Activated T-helper 2 cell treated with anti-CD3 and anti-CD28 coated beads, Interferon-gamma antibody, Interleukin-2, Interleukin-4, amounts not matched to agents 10 μg/mL and 5 μg/mL and 100 μg/mL, durations not matched to agents 14 hours and 24 hours and 36 hours (primary cell): ENCODE measurements around the gene CFAP299. TPM values are rescaled to one million over a fixed set of nuclear protein-coding genes. Genes with fewer than 3 reads are reported as not detected.

Experiments used
- DNase-seq: peaks from one replicate; pipeline ENCODE4 v3.0.0; 2021; ENCODE audit warnings: low spot score
- H3K27ac Mint-ChIP-seq: one replicate; pipeline ENCODE4 v1.8.0; 2021; ENCODE audit warnings: mixed read lengths
- H3K27me3 Mint-ChIP-seq: one replicate; pipeline ENCODE4 v1.8.0; 2021; ENCODE audit warnings: low read depth, mixed read lengths
- H3K36me3 Mint-ChIP-seq: one replicate; pipeline ENCODE4 v1.8.0; 2021; ENCODE audit warnings: low read depth, mixed read lengths
- H3K4me1 Mint-ChIP-seq: one replicate; pipeline ENCODE4 v1.8.0; 2021; ENCODE audit warnings: low read depth, mixed read lengths
- H3K4me3 Mint-ChIP-seq: one replicate; pipeline ENCODE4 v1.8.0; 2021; ENCODE audit warnings: low read depth, mild to moderate bottlenecking, moderate library complexity, mixed read lengths
- H3K9me3 Mint-ChIP-seq: one replicate; pipeline ENCODE4 v1.8.0; 2021; ENCODE audit warnings: mixed read lengths
- intact Hi-C: fragments of 100-400 bp; cut with micrococcal nuclease; formaldehyde crosslinking; loops from one replicate; pipeline ENCODE4 v1.15.1; 2023
- total RNA-seq: library from RNA; stranded (reverse); gene quantifications from 2 replicates; pipeline ENCODE4 v1.2.3, GENCODE V29; 2022

The CFAP299 gene
- total RNA-seq, 1 donor from 2014 or later: not detected

GRCh38 chr4:80903020-80903419, 567.5 kb downstream of the CFAP299 start:
- H3K4me3 Mint-ChIP-seq: no peak overlapping the region
- no peak overlapping the region for H3K27ac Mint-ChIP-seq
- H3K27me3 Mint-ChIP-seq: no peaks in the 10 kb centered on the region
- H3K9me3 Mint-ChIP-seq: peaks cover 8% of the 10 kb centered on the region
- no peaks in the 10 kb centered on the region for H3K36me3 Mint-ChIP-seq
- no peaks in the 10 kb centered on the region for H3K4me1 Mint-ChIP-seq
- no peak for DNase-seq
- intact Hi-C loops: no loop called here

- Mint-ChIP-seq H3K9me3 (peaks cover 12% of the 10 kb centered on the region), H3K27me3 (no peaks in the 10 kb centered on the region)
Observed at GRCh38 chr4:80909938-80910337, 574.4 kb downstream of the CFAP299 start.

DNA sequence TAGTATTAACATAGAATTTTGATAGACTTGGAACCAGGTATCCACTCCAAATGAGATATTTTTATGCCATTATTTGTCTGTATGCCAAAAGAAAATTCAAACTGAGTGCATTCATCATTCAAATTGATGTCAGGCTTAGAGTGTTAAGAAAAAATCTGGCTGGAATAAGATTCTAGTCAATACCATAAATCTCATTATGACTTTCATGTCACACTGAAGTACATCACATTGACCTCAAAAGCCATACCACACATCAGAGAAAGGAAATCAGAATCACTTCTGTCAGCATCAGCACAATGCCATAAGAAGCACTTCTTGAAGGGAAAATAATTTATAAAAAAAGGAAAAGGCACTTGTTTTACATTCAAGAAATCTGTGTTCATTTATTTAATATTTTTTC, 575.9 kb downstream of the CFAP299 start:
- Mint-ChIP-seq H3K36me3 (no peaks in the 10 kb centered on the region), H3K4me3 (no peak overlapping the region), H3K4me1 (peaks cover 2% of the 10 kb centered on the region), H3K27me3 (no peaks in the 10 kb centered on the region), H3K9me3 (peaks cover 12% of the 10 kb centered on the region), H3K27ac (no peak overlapping the region)
- intact Hi-C loops: no loop called here
- DNase-seq: no peak

More at GRCh38 chr4:80909938-80910337, 574.4 kb downstream of the CFAP299 start:
- DNase-seq: no peak
- H3K4me3 Mint-ChIP-seq: no peak overlapping the region
- intact Hi-C loops: no loop called here
- H3K36me3 Mint-ChIP-seq: no peaks in the 10 kb centered on the region
- H3K27ac Mint-ChIP-seq: no peak overlapping the region
- H3K4me1 Mint-ChIP-seq: peaks cover 2% of the 10 kb centered on the region

DNA sequence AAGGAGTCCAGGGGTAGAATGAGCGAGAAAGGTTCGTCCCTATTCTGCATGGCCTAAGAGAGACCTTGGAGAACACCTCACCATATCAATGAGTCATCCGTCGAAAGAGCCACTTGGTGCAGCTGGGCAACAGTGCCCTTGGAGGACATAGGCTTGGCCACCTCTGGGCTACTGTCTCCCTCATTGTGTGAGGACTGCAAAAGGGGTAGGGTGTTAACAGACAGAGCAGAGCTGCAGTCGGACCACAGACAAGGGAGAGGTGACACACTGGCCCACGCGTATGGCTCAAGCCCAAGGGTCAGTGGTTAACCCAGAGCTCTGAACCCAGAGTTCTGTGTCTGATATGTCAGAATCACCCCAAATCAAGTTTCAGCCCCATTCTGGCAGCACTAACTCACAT, 576.8 kb downstream of the CFAP299 start:
- Mint-ChIP-seq H3K9me3 (peaks cover 7% of the 10 kb centered on the region), H3K27ac (no peak overlapping the region), H3K4me3 (no peak overlapping the region), H3K36me3 (no peaks in the 10 kb centered on the region), H3K27me3 (no peaks in the 10 kb centered on the region), H3K4me1 (peaks cover 2% of the 10 kb centered on the region)
- DNase-seq: no peak
- intact Hi-C loops: no loop called here

- DNase-seq: no peak
- Mint-ChIP-seq H3K27me3 (no peaks in the 10 kb centered on the region), H3K36me3 (no peaks in the 10 kb centered on the region), H3K9me3 (peaks cover under 1% of the 10 kb centered on the region), H3K4me1 (peaks cover 2% of the 10 kb centered on the region), H3K4me3 (no peak overlapping the region), H3K27ac (no peak overlapping the region)
- intact Hi-C loops: no loop called here
Observed at GRCh38 chr4:80913381-80913780, 577.9 kb downstream of the CFAP299 start.

DNA sequence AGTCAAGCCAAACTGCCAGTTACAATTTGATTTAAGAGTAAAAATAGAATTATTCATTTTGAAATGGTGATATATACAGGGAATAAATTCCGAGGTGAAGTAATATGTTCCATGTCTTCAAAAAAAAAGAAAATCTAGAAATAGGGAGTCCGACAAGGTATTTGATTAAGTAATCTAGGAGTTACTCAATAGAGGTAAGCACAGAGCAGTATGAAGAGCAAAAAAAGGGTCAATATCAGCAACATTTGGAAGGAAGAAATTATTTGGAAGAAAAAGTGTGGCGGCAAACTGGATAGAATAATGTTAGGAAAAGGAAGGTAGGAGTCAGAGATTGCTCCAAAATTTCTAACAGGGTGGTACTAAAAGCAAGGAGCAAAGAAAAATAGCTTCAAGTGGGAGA, 581.2 kb downstream of the CFAP299 start:
- Mint-ChIP-seq H3K9me3 (no peaks in the 10 kb centered on the region), H3K36me3 (no peaks in the 10 kb centered on the region), H3K27me3 (no peaks in the 10 kb centered on the region), H3K27ac (no peak overlapping the region), H3K4me1 (peaks cover 2% of the 10 kb centered on the region), H3K4me3 (no peak overlapping the region)
- DNase-seq: no peak
- intact Hi-C loops: no loop called here

GRCh38 chr4:80918004-80918403, 582.5 kb downstream of the CFAP299 start:
- peaks cover 2% of the 10 kb centered on the region for H3K4me1 Mint-ChIP-seq
- intact Hi-C loops: no loop called here
- no peaks in the 10 kb centered on the region for H3K36me3 Mint-ChIP-seq
- no peaks in the 10 kb centered on the region for H3K27me3 Mint-ChIP-seq
- no peaks in the 10 kb centered on the region for H3K9me3 Mint-ChIP-seq
- no peak overlapping the region for H3K4me3 Mint-ChIP-seq
- no peak overlapping the region for H3K27ac Mint-ChIP-seq
- DNase-seq: no peak

- Mint-ChIP-seq H3K4me3 (no peak overlapping the region), H3K27ac (no peak overlapping the region), H3K27me3 (no peaks in the 10 kb centered on the region), H3K36me3 (no peaks in the 10 kb centered on the region), H3K4me1 (no peaks in the 10 kb centered on the region), H3K9me3 (no peaks in the 10 kb centered on the region)
- DNase-seq: no peak
- intact Hi-C loops: no loop called here
Observed at GRCh38 chr4:80921441-80921840, 585.9 kb downstream of the CFAP299 start.

DNA sequence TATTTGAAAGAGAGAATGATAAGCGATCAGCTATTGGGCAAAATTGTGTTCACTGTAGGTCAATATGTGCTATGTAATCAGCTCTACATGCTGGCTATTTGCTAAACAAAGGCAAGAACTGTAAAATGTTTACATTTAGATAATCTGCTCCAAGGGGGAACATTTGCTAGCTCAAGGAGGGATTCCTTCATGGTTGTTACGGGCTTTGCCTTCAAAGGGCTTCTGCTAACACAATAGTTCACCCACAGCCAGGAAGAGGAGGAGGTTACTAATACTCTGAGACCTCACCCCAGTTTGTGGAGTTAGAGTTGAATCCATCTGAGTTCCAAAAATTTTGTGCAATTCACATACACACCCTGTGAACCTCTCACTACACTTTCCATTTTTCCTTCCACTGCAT, 587.4 kb downstream of the CFAP299 start:
- intact Hi-C loops: no loop called here
- Mint-ChIP-seq H3K27ac (no peak overlapping the region), H3K4me3 (no peak overlapping the region), H3K9me3 (no peaks in the 10 kb centered on the region), H3K4me1 (no peaks in the 10 kb centered on the region), H3K36me3 (no peaks in the 10 kb centered on the region), H3K27me3 (no peaks in the 10 kb centered on the region)
- no peak for DNase-seq

DNA sequence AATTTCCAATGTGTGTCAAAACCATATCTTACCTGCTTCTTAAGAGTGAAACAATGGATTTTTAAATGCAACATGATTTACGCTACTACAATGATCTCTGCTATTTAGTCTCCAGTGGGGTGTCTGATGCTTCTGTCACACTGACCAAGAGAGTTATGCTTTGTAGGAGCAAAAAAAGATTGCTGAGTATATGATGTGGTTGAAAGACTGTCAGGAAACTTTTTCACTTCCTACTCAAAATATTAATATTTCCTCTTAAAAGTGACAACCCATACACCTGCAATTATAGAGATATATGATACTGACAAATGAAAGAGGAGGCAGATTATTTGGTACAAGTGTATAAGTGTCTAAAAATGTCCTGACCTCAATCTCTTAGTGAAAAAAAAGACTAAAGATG, 589.8 kb downstream of the CFAP299 start:
- H3K9me3 Mint-ChIP-seq: no peaks in the 10 kb centered on the region
- DNase-seq: no peak
- intact Hi-C loops: no loop called here
- no peak overlapping the region for H3K4me3 Mint-ChIP-seq
- no peaks in the 10 kb centered on the region for H3K36me3 Mint-ChIP-seq
- no peak overlapping the region for H3K27ac Mint-ChIP-seq
- H3K27me3 Mint-ChIP-seq: no peaks in the 10 kb centered on the region
- H3K4me1 Mint-ChIP-seq: no peaks in the 10 kb centered on the region

GRCh38 chr4:80926446-80926845, 590.9 kb downstream of the CFAP299 start:
- no peak for DNase-seq
- no peaks in the 10 kb centered on the region for H3K4me1 Mint-ChIP-seq
- H3K36me3 Mint-ChIP-seq: no peaks in the 10 kb centered on the region
- H3K27me3 Mint-ChIP-seq: no peaks in the 10 kb centered on the region
- no peaks in the 10 kb centered on the region for H3K9me3 Mint-ChIP-seq
- H3K4me3 Mint-ChIP-seq: no peak overlapping the region
- no peak overlapping the region for H3K27ac Mint-ChIP-seq
- intact Hi-C loops: no loop called here

GRCh38 chr4:80926891-80927290, 591.4 kb downstream of the CFAP299 start:
- no peaks in the 10 kb centered on the region for H3K4me1 Mint-ChIP-seq
- no peaks in the 10 kb centered on the region for H3K9me3 Mint-ChIP-seq
- DNase-seq: no peak

DNA sequence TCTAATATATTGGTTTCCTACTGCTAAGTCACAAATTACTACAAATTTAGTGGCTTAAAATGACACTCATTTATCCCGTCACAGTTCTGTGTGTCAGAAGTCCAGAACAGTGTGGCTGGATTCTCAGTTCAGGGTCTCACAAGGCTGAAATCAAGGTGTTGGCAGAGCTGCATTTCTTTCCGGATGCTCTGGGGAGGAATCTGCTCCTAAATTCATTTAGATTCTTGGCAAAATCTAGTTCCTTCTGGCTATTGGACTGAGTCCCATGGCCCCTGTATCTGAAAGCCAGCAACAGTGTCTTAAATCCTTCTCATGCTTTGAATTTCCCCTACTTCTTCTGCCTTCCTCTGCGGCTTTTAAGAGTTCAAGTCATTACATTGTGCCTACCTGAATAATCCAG, 591.9 kb downstream of the CFAP299 start:
- H3K9me3 Mint-ChIP-seq: no peaks in the 10 kb centered on the region
- H3K27ac Mint-ChIP-seq: no peak overlapping the region
- H3K4me1 Mint-ChIP-seq: no peaks in the 10 kb centered on the region
- no peak overlapping the region for H3K4me3 Mint-ChIP-seq
- H3K27me3 Mint-ChIP-seq: no peaks in the 10 kb centered on the region
- DNase-seq: no peak
- H3K36me3 Mint-ChIP-seq: no peaks in the 10 kb centered on the region
- intact Hi-C loops: no loop called here

More at GRCh38 chr4:80926891-80927290, 591.4 kb downstream of the CFAP299 start:
- H3K4me3 Mint-ChIP-seq: no peak overlapping the region
- H3K36me3 Mint-ChIP-seq: no peaks in the 10 kb centered on the region
- no peak overlapping the region for H3K27ac Mint-ChIP-seq
- intact Hi-C loops: no loop called here
- H3K27me3 Mint-ChIP-seq: no peaks in the 10 kb centered on the region

DNA sequence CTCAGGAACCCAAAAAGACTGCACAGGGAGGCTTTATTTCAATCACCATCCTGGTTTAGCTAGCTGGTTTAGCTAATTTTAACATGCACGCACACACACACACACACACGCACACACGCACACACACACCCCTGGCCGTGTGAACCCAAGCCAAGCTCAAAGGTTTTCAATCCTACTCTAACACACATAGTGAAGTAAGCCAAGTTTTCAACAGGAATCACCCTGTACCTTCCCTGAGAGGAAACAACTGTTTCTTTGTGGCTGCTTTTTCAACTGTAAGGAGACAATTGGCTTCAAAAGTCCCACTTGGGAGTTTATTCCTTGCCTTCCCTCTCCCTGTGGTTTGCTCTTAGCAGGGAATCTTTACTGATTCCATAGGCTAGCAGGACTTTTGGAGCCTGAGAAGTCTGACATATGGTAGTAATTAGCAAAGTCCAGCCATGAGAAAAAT, 596.1 kb downstream of the CFAP299 start:
- Mint-ChIP-seq H3K4me1 (no peaks in the 10 kb centered on the region), H3K9me3 (no peaks in the 10 kb centered on the region), H3K4me3 (no peak overlapping the region), H3K27me3 (no peaks in the 10 kb centered on the region), H3K36me3 (no peaks in the 10 kb centered on the region), H3K27ac (no peak overlapping the region)
- DNase-seq: no peak
- intact Hi-C loops: no loop called here
